Measurements from ENCODE around the gene OPALIN. TPM values are rescaled to one million over a fixed set of nuclear protein-coding genes. Genes with fewer than 3 reads are reported as not detected.
A peak's percentile ranks its signal among the peaks of the same experiment; 100 is the strongest.

The OPALIN gene
- total RNA-seq, 2 experiments from 2014 or later: not detected

GRCh38 chr10:96384506-96384905 lies 25.7 kb upstream of the OPALIN start:
- Mint-ChIP-seq H3K4me3 (no peak overlapping the region), H3K36me3 (no peaks in the 10 kb centered on the region), H3K9me3 (no peaks in the 10 kb centered on the region), H3K27me3 (peaks cover 5% of the 10 kb centered on the region), H3K27ac (no peak overlapping the region), H3K4me1 (no peaks in the 10 kb centered on the region)
- ATAC-seq (ENCODE audit: low read depth): no peak
- DNase-seq: no peak
- POLR2A ChIA-PET: no interaction called here

GRCh38 chr10:96380821-96381220 lies 22.0 kb upstream of the OPALIN start:
- Mint-ChIP-seq H3K4me3 (no peak overlapping the region), H3K27me3 (peaks cover 2% of the 10 kb centered on the region), H3K9me3 (no peaks in the 10 kb centered on the region), H3K4me1 (no peaks in the 10 kb centered on the region), H3K27ac (no peak overlapping the region), H3K36me3 (no peaks in the 10 kb centered on the region)
- ATAC-seq (ENCODE audit: low read depth) (no peak), DNase-seq (no peak)
- POLR2A ChIA-PET: no interaction called here

- DNase-seq: no peak
- peaks cover 4% of the 10 kb centered on the region for H3K4me1 Mint-ChIP-seq
- POLR2A ChIA-PET: no interaction called here
- H3K27me3 Mint-ChIP-seq: peaks cover 2% of the 10 kb centered on the region
- no peak overlapping the region for H3K27ac Mint-ChIP-seq
- no peak for ATAC-seq (ENCODE audit: low read depth)
- H3K4me3 Mint-ChIP-seq: no peak overlapping the region
- H3K36me3 Mint-ChIP-seq: no peaks in the 10 kb centered on the region
- no peaks in the 10 kb centered on the region for H3K9me3 Mint-ChIP-seq
These were observed 21.0 kb upstream of the OPALIN start for GRCh38 chr10:96379758-96380157.

GRCh38 chr10:96378741-96379140 lies 19.9 kb upstream of the OPALIN start:
- POLR2A ChIA-PET: no interaction called here
- DNase-seq (no peak), ATAC-seq (ENCODE audit: low read depth) (no peak)
- Mint-ChIP-seq H3K4me3 (no peak overlapping the region), H3K4me1 (peaks cover 5% of the 10 kb centered on the region), H3K36me3 (no peaks in the 10 kb centered on the region), H3K27ac (no peak overlapping the region), H3K9me3 (no peaks in the 10 kb centered on the region), H3K27me3 (peaks cover 2% of the 10 kb centered on the region)

GRCh38 chr10:96377816-96378294 lies 19.1 kb upstream of the OPALIN start:
- Mint-ChIP-seq H3K9me3 (no peaks in the 10 kb centered on the region), H3K4me3 (no peak overlapping the region), H3K36me3 (no peaks in the 10 kb centered on the region), H3K4me1 (peaks cover 5% of the 10 kb centered on the region), H3K27ac (no peak overlapping the region), H3K27me3 (peaks cover 5% of the 10 kb centered on the region)
- no peak for ATAC-seq (ENCODE audit: low read depth)
- POLR2A ChIA-PET: no interaction called here
- DNase-seq: no peak

GRCh38 chr10:96376483-96376882 lies 17.7 kb upstream of the OPALIN start:
- peaks cover 5% of the 10 kb centered on the region for H3K27me3 Mint-ChIP-seq
- POLR2A ChIA-PET: no interaction called here
- no peak for DNase-seq
- ATAC-seq (ENCODE audit: low read depth): no peak
- no peak overlapping the region for H3K4me3 Mint-ChIP-seq
- H3K36me3 Mint-ChIP-seq: no peaks in the 10 kb centered on the region
- H3K27ac Mint-ChIP-seq: no peak overlapping the region
- peaks cover 5% of the 10 kb centered on the region for H3K4me1 Mint-ChIP-seq
- no peaks in the 10 kb centered on the region for H3K9me3 Mint-ChIP-seq

- H3K4me1 Mint-ChIP-seq: peaks cover 5% of the 10 kb centered on the region
- peak; percentile 85 for ATAC-seq (ENCODE audit: low read depth)
- POLR2A ChIA-PET: no interaction called here
- H3K27me3 Mint-ChIP-seq: peaks cover 5% of the 10 kb centered on the region
- H3K4me3 Mint-ChIP-seq: peak overlapping the region; percentile 67
- DNase-seq: peak; percentile 79
- H3K27ac Mint-ChIP-seq: no peak overlapping the region
- H3K9me3 Mint-ChIP-seq: no peaks in the 10 kb centered on the region
- no peaks in the 10 kb centered on the region for H3K36me3 Mint-ChIP-seq
These were observed 16.4 kb upstream of the OPALIN start for GRCh38 chr10:96374985-96375830.

GRCh38 chr10:96374639-96374984 lies 15.8 kb upstream of the OPALIN start:
- ATAC-seq (ENCODE audit: low read depth) (no peak), DNase-seq (no peak)
- Mint-ChIP-seq H3K4me3 (peak overlapping the region; percentile 67), H3K27me3 (peaks cover 5% of the 10 kb centered on the region), H3K4me1 (peaks cover 5% of the 10 kb centered on the region), H3K9me3 (no peaks in the 10 kb centered on the region), H3K27ac (no peak overlapping the region), H3K36me3 (no peaks in the 10 kb centered on the region)
- POLR2A ChIA-PET: no interaction called here

- Mint-ChIP-seq H3K4me1 (peaks cover 5% of the 10 kb centered on the region), H3K36me3 (no peaks in the 10 kb centered on the region), H3K9me3 (no peaks in the 10 kb centered on the region), H3K27me3 (peaks cover 5% of the 10 kb centered on the region), H3K4me3 (peak overlapping the region; percentile 22), H3K27ac (no peak overlapping the region)
- no peak for DNase-seq
- POLR2A ChIA-PET: no interaction called here
- no peak for ATAC-seq (ENCODE audit: low read depth)
These were observed 15.2 kb upstream of the OPALIN start for GRCh38 chr10:96374004-96374403.

GRCh38 chr10:96371356-96371755 lies 12.6 kb upstream of the OPALIN start:
- POLR2A ChIA-PET: no interaction called here
- DNase-seq (no peak), ATAC-seq (ENCODE audit: low read depth) (no peak)
- Mint-ChIP-seq H3K4me3 (no peak overlapping the region), H3K36me3 (no peaks in the 10 kb centered on the region), H3K9me3 (no peaks in the 10 kb centered on the region), H3K27ac (no peak overlapping the region), H3K4me1 (peaks cover 5% of the 10 kb centered on the region), H3K27me3 (peaks cover 3% of the 10 kb centered on the region)

- no peak overlapping the region for H3K27ac Mint-ChIP-seq
- no peaks in the 10 kb centered on the region for H3K36me3 Mint-ChIP-seq
- no peaks in the 10 kb centered on the region for H3K9me3 Mint-ChIP-seq
- H3K4me1 Mint-ChIP-seq: peaks cover 4% of the 10 kb centered on the region
- peak; percentile 50 for DNase-seq
- POLR2A ChIA-PET: no interaction called here
- peaks cover 3% of the 10 kb centered on the region for H3K27me3 Mint-ChIP-seq
- no peak overlapping the region for H3K4me3 Mint-ChIP-seq
- peak; percentile 35 for ATAC-seq (ENCODE audit: low read depth)
These were observed 11.9 kb upstream of the OPALIN start for GRCh38 chr10:96370584-96371157.

- Mint-ChIP-seq H3K4me3 (no peak overlapping the region), H3K36me3 (no peaks in the 10 kb centered on the region), H3K27me3 (peaks cover 3% of the 10 kb centered on the region), H3K27ac (no peak overlapping the region), H3K9me3 (no peaks in the 10 kb centered on the region), H3K4me1 (peaks cover 3% of the 10 kb centered on the region)
- no peak for DNase-seq
- ATAC-seq (ENCODE audit: low read depth): no peak
- POLR2A ChIA-PET: no interaction called here
These were observed 11.2 kb upstream of the OPALIN start for GRCh38 chr10:96369890-96370583.

GRCh38 chr10:96368971-96369370 lies 10.2 kb upstream of the OPALIN start:
- H3K36me3 Mint-ChIP-seq: no peaks in the 10 kb centered on the region
- no peak overlapping the region for H3K27ac Mint-ChIP-seq
- no peaks in the 10 kb centered on the region for H3K4me1 Mint-ChIP-seq
- ATAC-seq (ENCODE audit: low read depth): no peak
- peaks cover 3% of the 10 kb centered on the region for H3K27me3 Mint-ChIP-seq
- no peaks in the 10 kb centered on the region for H3K9me3 Mint-ChIP-seq
- no peak for DNase-seq
- POLR2A ChIA-PET: no interaction called here
- H3K4me3 Mint-ChIP-seq: no peak overlapping the region

GRCh38 chr10:96367470-96367869 lies 8.7 kb upstream of the OPALIN start:
- POLR2A ChIA-PET: no interaction called here
- DNase-seq: no peak
- Mint-ChIP-seq H3K27ac (no peak overlapping the region), H3K27me3 (no peaks in the 10 kb centered on the region), H3K9me3 (no peaks in the 10 kb centered on the region), H3K4me1 (no peaks in the 10 kb centered on the region), H3K36me3 (no peaks in the 10 kb centered on the region), H3K4me3 (no peak overlapping the region)
- ATAC-seq (ENCODE audit: low read depth): no peak

Data from activated naive CD8-positive, alpha-beta T cell treated with anti-CD3 and anti-CD28 coated beads, Interleukin-2, amount 10 ng/mL, durations not matched to agents 7 days and 5 days (primary cell).